Uterus (tissue), 4 donors: ENCODE measurements around the gene NAV2. TPM values are rescaled to one million over a fixed set of nuclear protein-coding genes. Genes with fewer than 3 reads are reported as not detected.

Experiments
- DNase-seq, 2 donors: peaks; one replicate each; pipeline ENCODE4 v3.0.0-alpha.2; 2019 to 2020
- H3K27ac ChIP-seq, 2 donors: fragments of 200-600 bp; sonication (generic); 1 replicate in 1 of 2; 2 replicates in 1 of 2; pipeline ENCODE4 v1.5.1; 2016 to 2018
- H3K27me3 ChIP-seq, 2 donors: fragments of 200-600 bp; sonication (generic); one replicate each; pipeline ENCODE4 v1.5.1; 2018 to 2019; ENCODE audit warnings: control low read depth in 1 of 2
- H3K36me3 ChIP-seq, 2 donors: fragments of 200-600 bp; sonication (generic); one replicate each; pipeline ENCODE4 v1.5.1; 2019; ENCODE audit warnings: control low read depth in 1 of 2
- H3K4me1 ChIP-seq, 2 donors: fragments of 200-600 bp; sonication (generic); one replicate each; pipeline ENCODE4 v1.5.1; 2018 to 2019; ENCODE audit warnings: control low read depth in 1 of 2
- H3K4me3 ChIP-seq, 2 donors: fragments of 200-600 bp; sonication (generic); 1 replicate in 1 of 2; 2 replicates in 1 of 2; pipeline ENCODE4 v1.5.1; 2018 to 2019; ENCODE audit warnings: mild to moderate bottlenecking in 1 of 2
- H3K9me3 ChIP-seq, 2 donors: fragments of 200-600 bp; sonication (generic); one replicate each; pipeline ENCODE4 v1.5.1; 2019; ENCODE audit warnings: control low read depth in 1 of 2
- POLR2A ChIP-seq, 2 donors: fragments of 450-650 bp; IDR thresholded peaks; one replicate each; pipeline ENCODE4 v1.6.1; 2016; ENCODE audit warnings: antibody characterized with exemption in 2 of 2, mild to moderate bottlenecking in 1 of 2, moderate library complexity in 1 of 2
- intact Hi-C: fragments of 100-400 bp; cut with DNase I; formaldehyde crosslinking; loops from one replicate; pipeline ENCODE4 v1.15.1; 2023; ENCODE audit warnings: low total_unique reads
- total RNA-seq, 4 donors: library from RNA; depleted of rRNA in 3 of 4; stranded (reverse); fragments of >200 nt in 3 of 4; gene quantifications; one replicate each; pipeline versions ENCODE4 v1.1.0 to v1.2.4, GENCODE V29; 2014 to 2023
- TF ChIP-seq, protein P1 (sequence below), 4 experiments: fragments of 200-600 bp in 2 of 4; fragments of 450-650 bp in 2 of 4; sonication (generic) in 2 of 4; IDR thresholded peaks; one replicate each; pipeline ENCODE4 v1.5.1; 2016 to 2019; ENCODE audit warnings: antibody characterized with exemption in 4 of 4, mild to moderate bottlenecking in 2 of 4, moderate library complexity in 1 of 4
- donor health status: DM: yes; HTN: yes; CAD: no.

NAV2 gene
- total RNA-seq, 4 donors from 2014 or later, result 2.6 to 31.6 (median 5.7) TPM

DNA sequence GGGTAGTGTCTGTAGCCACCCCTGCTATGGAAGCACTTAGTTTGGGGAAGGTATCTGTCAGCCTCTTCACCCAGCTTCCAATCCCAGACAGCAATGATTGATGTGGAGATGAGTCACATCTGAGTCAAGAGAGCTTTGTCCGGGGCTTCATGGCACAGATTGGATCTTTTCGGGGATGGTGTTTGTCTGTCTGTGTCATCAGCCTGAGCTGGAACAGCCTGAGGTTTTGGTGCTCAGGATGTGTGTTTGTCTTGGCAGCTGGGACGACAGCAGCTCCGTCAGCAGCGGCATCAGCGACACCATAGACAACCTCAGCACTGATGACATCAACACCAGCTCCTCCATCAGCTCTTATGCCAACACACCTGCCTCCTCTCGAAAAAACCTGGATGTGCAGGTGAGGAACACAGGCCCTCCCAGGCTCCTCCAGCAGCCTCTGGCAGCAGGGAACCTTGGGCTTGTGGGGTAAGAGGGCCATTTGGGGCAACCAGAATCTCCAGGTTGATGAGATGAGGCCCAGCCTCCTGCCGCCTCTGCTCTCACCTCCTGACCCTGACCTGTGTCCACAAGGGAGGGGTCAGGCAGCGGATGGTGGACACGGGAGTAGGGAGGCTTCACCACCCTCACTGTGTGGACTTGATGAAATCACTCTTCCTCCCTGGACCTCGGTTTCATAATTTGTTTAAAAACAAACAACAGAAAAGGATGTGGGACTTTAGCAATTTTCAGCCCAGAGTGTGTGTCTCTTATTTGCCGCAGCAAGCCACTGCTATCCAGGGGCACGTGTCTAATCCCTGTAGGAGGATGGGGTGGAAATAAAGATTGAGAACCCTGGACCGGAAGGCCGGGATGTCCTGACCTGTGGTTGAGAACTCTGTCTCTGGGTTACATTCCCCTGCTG lies 323.3 kb downstream of the NAV2 start:
- H3K4me3 ChIP-seq, result no peak overlapping the region
- H3K27me3 ChIP-seq, result no peaks in the 10 kb centered on the region
- TF ChIP-seq, protein P1, sequence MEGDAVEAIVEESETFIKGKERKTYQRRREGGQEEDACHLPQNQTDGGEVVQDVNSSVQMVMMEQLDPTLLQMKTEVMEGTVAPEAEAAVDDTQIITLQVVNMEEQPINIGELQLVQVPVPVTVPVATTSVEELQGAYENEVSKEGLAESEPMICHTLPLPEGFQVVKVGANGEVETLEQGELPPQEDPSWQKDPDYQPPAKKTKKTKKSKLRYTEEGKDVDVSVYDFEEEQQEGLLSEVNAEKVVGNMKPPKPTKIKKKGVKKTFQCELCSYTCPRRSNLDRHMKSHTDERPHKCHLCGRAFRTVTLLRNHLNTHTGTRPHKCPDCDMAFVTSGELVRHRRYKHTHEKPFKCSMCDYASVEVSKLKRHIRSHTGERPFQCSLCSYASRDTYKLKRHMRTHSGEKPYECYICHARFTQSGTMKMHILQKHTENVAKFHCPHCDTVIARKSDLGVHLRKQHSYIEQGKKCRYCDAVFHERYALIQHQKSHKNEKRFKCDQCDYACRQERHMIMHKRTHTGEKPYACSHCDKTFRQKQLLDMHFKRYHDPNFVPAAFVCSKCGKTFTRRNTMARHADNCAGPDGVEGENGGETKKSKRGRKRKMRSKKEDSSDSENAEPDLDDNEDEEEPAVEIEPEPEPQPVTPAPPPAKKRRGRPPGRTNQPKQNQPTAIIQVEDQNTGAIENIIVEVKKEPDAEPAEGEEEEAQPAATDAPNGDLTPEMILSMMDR (IDR thresholded peaks at IDR 0.05), result no peak
- TF ChIP-seq POLR2A (IDR thresholded peaks at IDR 0.05), result no peak
- peak in 1 of 2 donors; percentile 54 for DNase-seq
- H3K27ac ChIP-seq, result peak overlapping the region; percentile 29 to 75
- H3K36me3 ChIP-seq, result no peaks in the 10 kb centered on the region
- intact Hi-C loops, result no loop called here
- no peaks in the 10 kb centered on the region for H3K9me3 ChIP-seq
- no peaks in the 10 kb centered on the region for H3K4me1 ChIP-seq

DNA sequence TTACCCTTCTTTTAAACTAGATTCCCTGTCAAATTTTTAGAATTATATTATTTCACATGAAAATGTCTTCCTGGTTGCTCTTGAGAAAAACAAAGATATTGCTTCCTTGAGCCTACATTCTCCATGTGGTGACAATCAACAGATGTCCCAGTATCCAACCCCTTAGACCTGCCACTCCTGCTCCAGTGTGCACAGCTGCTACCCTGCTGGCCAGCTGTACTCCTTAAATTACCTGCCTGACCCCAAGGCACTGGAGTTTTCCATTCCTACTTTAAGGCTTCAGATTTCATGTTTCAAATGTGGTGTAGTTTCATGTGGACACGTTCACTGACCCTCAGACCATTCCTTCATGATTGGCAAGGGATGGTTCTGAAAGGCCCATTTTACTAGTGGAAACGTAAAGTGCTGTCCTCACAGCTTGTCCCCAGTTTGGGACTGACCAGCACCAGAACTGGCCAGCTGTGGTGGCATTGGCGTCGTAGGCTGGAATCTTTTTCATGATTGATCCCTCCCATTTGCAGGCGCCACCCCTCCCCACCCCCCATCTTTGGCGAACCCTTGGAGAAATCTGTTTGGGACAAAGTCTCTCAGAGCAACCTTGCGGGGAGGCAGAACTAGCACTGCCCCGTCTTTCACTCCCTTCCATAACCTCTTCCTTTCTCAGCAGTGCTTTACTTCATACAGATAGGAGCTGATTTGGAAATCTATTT lies 324.1 kb downstream of the NAV2 start:
- intact Hi-C loops, result no loop called here
- no peak for DNase-seq
- peak overlapping the region in 1 of 2 donors; percentile 75 for H3K27ac ChIP-seq
- TF ChIP-seq, protein P1 (IDR thresholded peaks at IDR 0.05), result no peak
- no peak for TF ChIP-seq POLR2A (IDR thresholded peaks at IDR 0.05)
- H3K4me1 ChIP-seq, result no peaks in the 10 kb centered on the region
- no peaks in the 10 kb centered on the region for H3K9me3 ChIP-seq
- no peaks in the 10 kb centered on the region for H3K36me3 ChIP-seq
- H3K27me3 ChIP-seq, result no peaks in the 10 kb centered on the region
- no peak overlapping the region for H3K4me3 ChIP-seq

DNA sequence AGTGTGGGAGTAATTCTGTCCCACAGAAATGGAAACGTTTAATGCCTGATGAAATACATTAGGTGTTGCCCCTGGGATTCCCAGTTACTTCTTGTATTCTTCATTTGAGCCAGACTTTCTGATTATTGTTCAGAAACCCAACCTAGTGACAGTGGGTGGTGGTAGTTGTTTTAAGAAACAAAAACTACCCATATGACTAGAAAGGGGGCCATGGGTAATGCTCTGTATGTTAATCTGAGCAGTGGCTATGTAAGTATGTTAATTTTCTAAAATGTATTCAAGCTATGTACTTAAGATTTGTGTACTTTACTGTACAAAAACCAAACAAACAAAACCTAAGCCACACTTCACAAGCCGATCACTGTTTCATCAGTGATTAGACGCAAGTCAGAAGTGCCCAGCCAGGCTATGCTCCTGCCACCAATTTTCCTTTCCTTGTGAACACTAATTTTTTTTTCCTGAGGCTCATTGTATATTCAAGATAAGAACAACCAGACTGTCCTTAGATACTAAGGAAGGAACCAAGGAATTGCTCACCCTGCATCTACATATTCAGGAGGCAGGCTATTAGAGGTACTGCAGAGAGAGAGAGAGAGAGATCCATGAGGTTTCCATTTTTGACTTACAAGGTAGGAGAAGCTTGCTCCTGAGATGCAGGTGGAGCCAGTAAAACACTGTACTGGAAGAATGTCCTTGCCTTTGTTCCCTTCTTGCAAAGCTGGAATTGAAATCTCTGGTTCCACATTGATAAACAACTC lies 324.9 kb downstream of the NAV2 start:
- no peak for DNase-seq
- intact Hi-C loops, result no loop called here
- H3K36me3 ChIP-seq, result no peaks in the 10 kb centered on the region
- H3K27me3 ChIP-seq, result no peaks in the 10 kb centered on the region
- H3K4me3 ChIP-seq, result no peak overlapping the region
- H3K9me3 ChIP-seq, result no peaks in the 10 kb centered on the region
- H3K27ac ChIP-seq, result no peak overlapping the region
- TF ChIP-seq, protein P1 (IDR thresholded peaks at IDR 0.05), result no peak
- no peak for TF ChIP-seq POLR2A (IDR thresholded peaks at IDR 0.05)
- no peaks in the 10 kb centered on the region for H3K4me1 ChIP-seq

DNA sequence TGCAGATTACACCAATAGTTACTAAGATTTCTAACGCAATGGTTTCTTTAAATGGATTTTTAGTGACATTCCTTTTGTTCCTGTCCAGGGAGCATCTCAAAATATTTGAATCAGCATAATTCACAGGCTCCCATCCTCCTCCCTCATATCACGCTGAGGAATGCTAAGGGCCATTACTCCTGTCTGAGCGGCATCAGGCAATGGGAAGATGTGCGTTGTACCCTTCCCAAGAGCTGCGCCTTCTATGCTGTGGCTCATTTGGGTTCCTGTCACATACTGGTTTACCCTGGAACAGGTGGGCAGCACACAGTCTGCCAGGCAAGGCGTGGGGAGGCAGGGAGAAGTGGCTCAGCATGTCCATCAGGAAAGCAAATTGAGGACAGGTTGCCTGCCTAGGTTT lies 325.8 kb downstream of the NAV2 start:
- no peak for TF ChIP-seq POLR2A (IDR thresholded peaks at IDR 0.05)
- TF ChIP-seq, protein P1 (IDR thresholded peaks at IDR 0.05), result no peak
- no peaks in the 10 kb centered on the region for H3K27me3 ChIP-seq
- H3K36me3 ChIP-seq, result no peaks in the 10 kb centered on the region
- no peaks in the 10 kb centered on the region for H3K9me3 ChIP-seq
- no peak overlapping the region for H3K27ac ChIP-seq
- no peak overlapping the region for H3K4me3 ChIP-seq
- no peak for DNase-seq
- intact Hi-C loops, result no loop called here
- no peaks in the 10 kb centered on the region for H3K4me1 ChIP-seq
